Measurements from ENCODE around the gene HDAC7.
"Not testable (repeated sequence)": the region's sequence is repeated elsewhere in the genome, so short reads cannot be mapped to it uniquely, and the experiment has no call there.

The HDAC7 gene

GRCh38 chr12:47811581-47812484 is 7.9 kb downstream of the HDAC7 start:
- no peak for TF ChIP-seq ZFX (IDR thresholded peaks at IDR 0.05; ENCODE audit: borderline replicate concordance)

GRCh38 chr12:47811072-47811396 is 8.7 kb downstream of the HDAC7 start:
- TF ChIP-seq ZFX (IDR thresholded peaks at IDR 0.05; ENCODE audit: borderline replicate concordance) (no peak), CTCF (IDR thresholded peaks at IDR 0.05) (no peak)
- no peak overlapping the region for H3K27ac ChIP-seq

More at GRCh38 chr12:47811581-47812484, 7.9 kb downstream of the HDAC7 start:
- H3K27ac ChIP-seq, result no peak overlapping the region

- not testable (repeated sequence) for H3K27ac ChIP-seq
These were observed 10.2 kb downstream of the HDAC7 start for GRCh38 chr12:47809518-47809917.

GRCh38 chr12:47808574-47809365 is 10.9 kb downstream of the HDAC7 start:
- no peak overlapping the region for H3K27ac ChIP-seq
- TF ChIP-seq ZFX (IDR thresholded peaks at IDR 0.05; ENCODE audit: borderline replicate concordance) (no peak), CTCF (IDR thresholded peaks at IDR 0.05) (no peak)

- H3K27ac ChIP-seq, result no peak overlapping the region
- TF ChIP-seq CTCF (IDR thresholded peaks at IDR 0.05), result no peak
- TF ChIP-seq ZFX (IDR thresholded peaks at IDR 0.05; ENCODE audit: borderline replicate concordance), result no peak
These were observed 11.7 kb downstream of the HDAC7 start for GRCh38 chr12:47808050-47808449.

GRCh38 chr12:47807338-47807737 is 12.4 kb downstream of the HDAC7 start:
- TF ChIP-seq ZFX (IDR thresholded peaks at IDR 0.05; ENCODE audit: borderline replicate concordance), result no peak
- TF ChIP-seq CTCF (IDR thresholded peaks at IDR 0.05), result no peak
- H3K27ac ChIP-seq, result no peak overlapping the region

GRCh38 chr12:47805417-47805816 is 14.3 kb downstream of the HDAC7 start:
- no peak overlapping the region for H3K27ac ChIP-seq
- TF ChIP-seq ZFX (IDR thresholded peaks at IDR 0.05; ENCODE audit: borderline replicate concordance), result no peak
- TF ChIP-seq CTCF (IDR thresholded peaks at IDR 0.05), result no peak

GRCh38 chr12:47804171-47804570 is 15.5 kb downstream of the HDAC7 start:
- H3K27ac ChIP-seq, result no peak overlapping the region
- TF ChIP-seq ZFX (IDR thresholded peaks at IDR 0.05; ENCODE audit: borderline replicate concordance) (no peak), CTCF (IDR thresholded peaks at IDR 0.05) (no peak)
